Hepatocyte (in vitro differentiated cells): Measurements from ENCODE around the gene DDX19B.

Experiments
- CTCF ChIP-seq: fragments of 200-600 bp; sonication (generic); IDR thresholded peaks from 2 replicates; pipeline ENCODE4 v1.5.1; 2016; ENCODE audit warnings: antibody characterized with exemption, mild to moderate bottlenecking; ENCODE audit not compliant: poor library complexity
- EZH2 ChIP-seq: fragments of 200-600 bp; sonication (generic); IDR thresholded peaks from 2 replicates; pipeline ENCODE4 v1.6.1; 2016; ENCODE audit warnings: antibody characterized with exemption, mild to moderate bottlenecking, borderline replicate concordance

GRCh38 chr16:70383421-70383960 lies 84.5 kb downstream of the DDX19B start:
- TF ChIP-seq CTCF (no peak), EZH2 (no peak)
